Measurements from ENCODE around the gene CRTC1. TPM values are rescaled to one million over a fixed set of nuclear protein-coding genes. Genes with fewer than 3 reads are reported as not detected.
A peak's percentile ranks its signal among the peaks of the same experiment; 100 is the strongest.

The CRTC1 gene
- total RNA-seq, 1 experiment from 2014 or later, result 2.2 TPM

- DNase-seq (ENCODE audit: low read depth), result no peak
Observed at GRCh38 chr19:18768046-18768771, 84.7 kb downstream of the CRTC1 start.

DNA sequence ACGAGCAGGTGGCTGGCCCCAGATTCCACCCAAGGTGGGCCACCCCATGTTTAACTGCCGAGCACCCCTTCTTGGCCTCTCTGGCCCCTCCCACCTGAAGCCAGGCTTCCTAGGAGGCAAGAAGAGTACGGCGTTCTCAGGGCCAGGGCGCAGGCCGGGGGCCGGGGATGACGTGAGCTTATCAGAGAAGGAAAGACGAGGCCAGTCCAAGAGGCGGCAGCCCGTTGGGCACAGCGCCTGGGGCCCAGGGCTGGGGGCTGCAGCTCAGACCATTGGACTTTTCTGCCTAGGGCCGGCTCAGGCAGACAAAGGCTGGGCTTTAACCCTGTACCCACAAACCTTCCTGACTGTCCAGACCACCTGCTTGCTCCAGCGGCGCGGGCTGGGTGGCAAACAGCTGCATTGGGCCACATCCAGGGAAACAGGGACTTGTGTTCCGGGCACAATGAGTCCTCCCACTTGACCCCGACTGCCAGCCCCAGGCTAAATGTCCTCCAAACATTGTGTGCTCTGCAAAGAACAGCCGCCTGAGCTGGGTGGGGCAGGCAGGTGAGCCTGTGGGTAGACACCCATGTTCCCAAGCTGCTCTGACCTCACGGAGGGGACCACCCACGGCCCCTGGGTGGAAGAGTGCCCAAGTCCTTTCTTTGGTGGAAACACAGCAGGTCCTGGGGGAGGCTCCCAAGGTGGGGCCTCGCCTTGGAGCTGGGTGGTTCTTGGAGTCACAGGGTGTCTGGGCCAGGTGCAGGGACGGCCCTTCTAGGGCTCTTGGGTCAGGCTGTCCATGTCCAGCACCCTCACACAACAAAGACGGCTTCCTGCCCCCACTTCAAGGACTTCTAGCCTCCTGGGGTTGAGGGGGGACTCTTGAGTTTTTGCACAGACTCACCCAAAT, 85.8 kb downstream of the CRTC1 start:
- DNase-seq (ENCODE audit: low read depth), result no peak

GRCh38 chr19:18769989-18770528, 86.6 kb downstream of the CRTC1 start:
- DNase-seq (ENCODE audit: low read depth), result no peak

DNA sequence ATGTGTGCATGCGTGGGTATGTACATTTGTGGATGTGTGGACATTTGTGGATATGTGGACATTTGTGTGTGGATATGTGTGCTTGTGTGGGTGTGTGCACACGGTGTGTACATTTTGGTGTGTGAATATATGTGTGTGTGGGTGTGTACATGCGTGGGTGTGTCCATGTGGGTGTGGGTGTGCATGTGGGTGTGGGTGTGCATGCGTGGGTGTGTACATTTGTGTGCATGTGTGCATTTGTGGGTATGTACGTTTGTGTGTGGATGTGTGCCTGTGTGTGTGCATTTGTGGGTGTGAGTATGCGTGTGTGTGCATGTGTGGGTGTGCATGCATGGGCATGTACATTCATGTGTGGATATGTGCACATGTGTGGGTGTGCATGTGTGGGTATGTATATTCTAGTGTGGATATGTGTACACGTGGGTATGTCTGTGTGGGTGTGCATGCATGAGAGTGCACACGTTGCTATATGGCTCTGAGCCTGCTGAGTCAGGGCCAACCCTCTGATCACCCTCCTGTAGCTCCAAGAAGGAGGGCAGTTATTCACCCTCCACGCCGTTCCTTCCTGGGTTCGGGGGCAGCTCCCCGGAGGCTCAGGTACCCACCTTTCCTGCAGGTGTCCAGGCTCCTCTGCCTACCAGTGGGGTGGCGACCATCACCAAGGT, 87.3 kb downstream of the CRTC1 start:
- DNase-seq (ENCODE audit: low read depth), result no peak

GRCh38 chr19:18771328-18772242, 88.1 kb downstream of the CRTC1 start:
- DNase-seq (ENCODE audit: low read depth), result peak; percentile 22

DNA sequence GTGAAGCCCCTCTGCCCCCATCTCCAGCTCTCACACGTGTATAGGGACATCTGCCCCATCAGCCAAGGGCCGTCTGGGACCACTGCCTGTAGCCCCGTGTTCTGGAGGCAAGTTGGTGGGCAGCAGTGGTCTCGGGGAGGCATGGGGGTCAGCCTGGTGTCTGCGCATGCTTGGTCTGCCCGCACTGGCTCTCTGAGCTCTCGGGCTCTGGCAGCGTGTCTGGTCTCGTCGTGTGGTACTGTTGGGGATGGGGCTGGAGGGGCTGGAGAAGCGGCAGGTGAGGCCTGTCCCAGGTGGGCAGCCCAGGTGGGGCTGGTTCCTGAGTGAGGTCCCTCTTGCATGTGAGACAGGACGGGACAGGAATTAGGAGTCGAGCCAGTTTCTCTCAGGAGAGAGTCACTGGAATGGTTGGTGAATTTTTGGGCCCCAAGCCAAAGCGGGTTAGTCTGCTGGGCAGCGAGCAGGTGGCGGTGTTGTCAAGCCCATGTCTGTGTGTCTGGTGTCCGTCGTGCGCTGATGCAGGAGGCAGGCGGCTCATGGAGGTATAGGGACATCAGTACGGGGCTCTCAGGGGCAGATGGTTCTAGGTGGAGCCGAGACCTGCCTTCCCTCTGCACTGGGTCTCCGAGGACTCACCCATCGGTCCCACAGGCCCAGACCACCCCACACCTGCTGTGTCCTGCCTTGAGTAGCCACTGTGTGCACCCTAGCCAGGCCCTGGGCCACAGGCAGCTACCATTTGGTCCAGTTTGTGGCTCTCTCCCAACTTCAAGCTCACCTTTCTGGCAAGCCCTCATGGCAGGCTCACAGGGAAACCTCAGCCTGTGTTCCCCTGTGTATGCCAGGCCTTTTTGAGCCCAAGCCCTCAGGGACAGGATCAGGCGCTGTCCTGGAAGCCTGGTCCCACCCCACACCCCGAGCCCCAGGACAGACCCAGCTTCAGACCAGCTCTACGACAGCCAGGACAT, 89.4 kb downstream of the CRTC1 start:
- DNase-seq (ENCODE audit: low read depth), result no peak

DNA sequence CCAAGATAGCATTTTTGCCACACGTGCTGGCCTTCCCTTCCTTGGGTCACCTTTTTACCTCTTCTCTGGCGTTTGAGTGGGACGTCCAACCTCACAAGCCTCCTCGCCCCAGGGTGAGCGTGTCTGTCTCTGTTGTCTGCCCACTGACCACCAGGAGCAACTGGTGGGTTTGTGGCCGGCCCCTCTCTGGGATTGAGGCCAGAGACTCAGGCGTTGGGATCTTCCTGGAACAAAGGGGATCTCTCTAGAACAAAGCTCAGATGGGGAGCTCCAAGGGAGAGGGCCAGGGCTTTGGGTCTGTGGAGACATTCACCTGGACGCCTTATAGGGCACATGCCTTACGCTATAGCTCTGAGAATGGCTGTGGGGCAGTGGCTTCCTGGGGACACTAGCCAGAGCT, 90.2 kb downstream of the CRTC1 start:
- no peak for DNase-seq (ENCODE audit: low read depth)

GRCh38 chr19:18774107-18774506, 90.6 kb downstream of the CRTC1 start:
- DNase-seq (ENCODE audit: low read depth), result no peak

GRCh38 chr19:18774782-18775444, 91.4 kb downstream of the CRTC1 start:
- no peak for DNase-seq (ENCODE audit: low read depth)

DNA sequence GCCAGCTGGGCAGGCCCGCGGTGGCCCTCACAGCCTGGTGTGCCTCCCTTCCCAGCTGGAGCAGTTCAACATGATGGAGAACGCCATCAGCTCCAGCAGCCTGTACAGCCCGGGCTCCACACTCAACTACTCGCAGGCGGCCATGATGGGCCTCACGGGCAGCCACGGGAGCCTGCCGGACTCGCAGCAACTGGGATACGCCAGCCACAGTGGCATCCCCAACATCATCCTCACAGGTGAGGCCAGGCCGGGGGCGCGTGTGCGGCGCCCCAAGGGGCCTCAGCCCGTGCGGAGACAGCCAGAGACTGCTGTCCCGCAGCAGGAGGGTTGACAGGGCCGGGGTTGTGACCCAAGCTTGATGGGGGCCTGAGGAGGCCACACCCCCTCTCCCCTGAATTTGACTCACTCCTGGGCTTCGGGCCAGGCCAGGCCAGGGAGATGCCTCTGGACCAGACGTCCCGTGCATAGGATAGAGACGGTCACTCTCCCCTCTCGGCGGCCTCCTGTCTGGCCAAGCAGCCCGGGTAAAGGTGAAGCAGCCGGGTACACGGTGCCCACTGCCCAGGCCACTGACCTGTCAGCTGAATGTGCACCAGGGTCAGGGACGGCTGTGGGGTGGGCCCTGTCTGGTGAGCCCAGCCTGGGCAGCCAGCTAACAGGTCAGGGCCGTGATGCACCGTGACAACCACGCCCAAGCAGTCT, 92.3 kb downstream of the CRTC1 start:
- peak; percentile 89 for DNase-seq (ENCODE audit: low read depth)

DNA sequence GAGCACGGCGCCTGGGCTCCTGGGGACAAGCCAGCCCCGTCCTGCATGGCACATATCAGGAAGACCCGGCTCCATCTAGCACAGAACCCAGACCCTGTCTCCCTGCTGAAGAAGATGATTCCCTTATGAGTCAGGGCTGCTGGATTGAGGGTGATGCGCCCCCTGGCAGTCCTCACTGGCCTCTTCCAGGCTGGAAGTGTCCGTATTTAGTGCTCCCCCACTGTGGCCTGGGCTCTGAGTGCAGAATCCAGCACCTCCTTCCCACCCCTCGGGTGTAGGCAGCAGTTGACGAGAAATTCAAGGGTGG, 92.8 kb downstream of the CRTC1 start:
- DNase-seq (ENCODE audit: low read depth), result peak; percentile 87

DNA sequence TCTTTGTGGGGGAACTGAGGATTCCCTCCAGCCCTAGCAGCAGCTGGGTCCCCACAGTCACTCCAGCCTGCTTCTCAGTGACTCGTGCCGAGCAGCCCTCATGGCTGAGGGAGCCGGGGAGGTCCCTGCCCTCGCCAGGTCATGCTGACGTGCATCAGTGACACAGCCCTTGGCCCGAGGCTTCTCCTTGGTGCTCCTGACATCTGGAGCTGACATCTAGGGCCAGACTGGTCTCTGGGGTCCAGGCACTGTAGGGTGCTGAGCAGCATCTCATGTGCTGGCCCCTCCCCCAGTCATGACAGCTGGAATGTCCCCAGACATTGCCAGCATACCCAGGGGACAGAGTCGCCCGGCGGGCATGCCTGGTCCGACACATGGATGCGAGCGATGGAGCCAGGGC, 93.3 kb downstream of the CRTC1 start:
- DNase-seq (ENCODE audit: low read depth), result peak; percentile 85

DNA sequence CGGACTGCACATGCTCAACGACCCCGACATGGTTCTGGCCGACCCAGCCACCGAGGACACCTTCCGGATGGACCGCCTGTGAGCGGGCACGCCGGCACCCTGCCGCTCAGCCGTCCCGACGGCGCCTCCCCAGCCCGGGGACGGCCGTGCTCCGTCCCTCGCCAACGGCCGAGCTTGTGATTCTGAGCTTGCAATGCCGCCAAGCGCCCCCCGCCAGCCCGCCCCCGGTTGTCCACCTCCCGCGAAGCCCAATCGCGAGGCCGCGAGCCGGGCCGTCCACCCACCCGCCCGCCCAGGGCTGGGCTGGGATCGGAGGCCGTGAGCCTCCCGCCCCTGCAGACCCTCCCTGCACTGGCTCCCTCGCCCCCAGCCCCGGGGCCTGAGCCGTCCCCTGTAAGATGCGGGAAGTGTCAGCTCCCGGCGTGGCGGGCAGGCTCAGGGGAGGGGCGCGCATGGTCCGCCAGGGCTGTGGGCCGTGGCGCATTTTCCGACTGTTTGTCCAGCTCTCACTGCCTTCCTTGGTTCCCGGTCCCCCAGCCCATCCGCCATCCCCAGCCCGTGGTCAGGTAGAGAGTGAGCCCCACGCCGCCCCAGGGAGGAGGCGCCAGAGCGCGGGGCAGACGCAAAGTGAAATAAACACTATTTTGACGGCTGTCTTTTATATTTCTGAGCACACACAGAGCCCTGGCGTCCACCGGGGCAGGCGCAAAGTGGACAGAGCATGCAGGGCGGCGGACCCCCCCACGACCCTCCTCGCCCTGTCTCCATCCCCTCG, 94.0 kb downstream of the CRTC1 start:
- DNase-seq (ENCODE audit: low read depth), result no peak

DNA sequence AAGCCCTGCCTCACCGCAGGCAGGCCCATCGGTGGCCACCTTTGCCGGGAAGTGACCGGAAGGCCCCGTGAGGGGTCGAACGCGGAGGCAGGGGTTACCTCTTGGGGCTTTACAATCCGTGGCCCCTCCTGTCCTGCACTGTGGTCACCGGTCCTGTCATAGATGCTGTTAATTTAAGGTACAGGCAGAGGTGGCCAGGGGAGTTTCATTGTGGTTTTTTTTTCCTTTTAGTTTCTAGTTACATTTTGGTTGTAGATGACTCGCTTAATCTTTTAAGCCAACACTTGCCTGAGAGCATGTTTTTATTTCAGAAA, 94.6 kb downstream of the CRTC1 start:
- no peak for DNase-seq (ENCODE audit: low read depth)

GRCh38 chr19:18778826-18779495, 95.5 kb downstream of the CRTC1 start:
- no peak for DNase-seq (ENCODE audit: low read depth)

- no peak for DNase-seq (ENCODE audit: low read depth)
Observed at GRCh38 chr19:18780081-18780480, 96.6 kb downstream of the CRTC1 start.

GRCh38 chr19:18780631-18781030, 97.2 kb downstream of the CRTC1 start:
- no peak for DNase-seq (ENCODE audit: low read depth)
